ENCODE results near the gene TRAF3. TPM values are rescaled to one million over a fixed set of nuclear protein-coding genes. Genes with fewer than 3 reads are reported as not detected.

TRAF3 gene
- total RNA-seq, 1 donor from 2014 or later, result 5.7 TPM

DNA sequence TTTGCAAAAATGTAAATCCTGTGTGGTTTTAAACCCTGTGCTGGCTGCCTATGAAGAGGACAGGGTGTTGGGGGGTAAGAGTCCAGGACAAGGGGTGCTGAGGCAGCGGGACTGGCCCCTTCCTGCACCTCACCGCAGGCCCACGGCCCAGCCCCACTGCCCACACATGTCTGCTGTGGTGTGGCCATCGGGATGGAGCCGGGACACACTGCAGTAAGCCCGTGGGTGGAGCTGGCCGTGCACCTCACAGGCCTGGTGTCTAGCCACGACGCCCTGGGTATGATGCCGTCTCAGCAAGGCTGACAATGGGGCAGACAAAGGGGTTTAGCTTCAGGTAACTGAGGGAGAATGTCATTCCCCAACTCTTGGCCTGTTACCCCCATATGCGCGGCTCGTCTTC is 164.8 kb downstream of the TRAF3 start:
- Histone ChIP-seq H3K9ac (ENCODE audit: low read depth in 1 of 3, low read length in 3 of 3) (no peak overlapping the region), H3K36me3 (ENCODE audit: control insufficient read depth in 3 of 3, insufficient read depth in 3 of 3, low read length in 3 of 3) (peaks cover 76 to 84% (median 80%) of the 10 kb centered on the region in 3 donors), H3K4me1 (ENCODE audit: control insufficient read depth in 3 of 3, insufficient read depth in 3 of 3, low read length in 3 of 3) (no peaks in the 10 kb centered on the region), H3K9me3 (ENCODE audit: control insufficient read depth in 3 of 3, low read length in 3 of 3) (no peaks in the 10 kb centered on the region), H3K27me3 (ENCODE audit: control insufficient read depth in 3 of 3, insufficient read depth in 3 of 3, low read length in 3 of 3) (no peaks in the 10 kb centered on the region), H3K4me3 (ENCODE audit: low read length in 3 of 3) (no peak overlapping the region), H3K27ac (ENCODE audit: low read depth, low read length) (no peak overlapping the region)

DNA sequence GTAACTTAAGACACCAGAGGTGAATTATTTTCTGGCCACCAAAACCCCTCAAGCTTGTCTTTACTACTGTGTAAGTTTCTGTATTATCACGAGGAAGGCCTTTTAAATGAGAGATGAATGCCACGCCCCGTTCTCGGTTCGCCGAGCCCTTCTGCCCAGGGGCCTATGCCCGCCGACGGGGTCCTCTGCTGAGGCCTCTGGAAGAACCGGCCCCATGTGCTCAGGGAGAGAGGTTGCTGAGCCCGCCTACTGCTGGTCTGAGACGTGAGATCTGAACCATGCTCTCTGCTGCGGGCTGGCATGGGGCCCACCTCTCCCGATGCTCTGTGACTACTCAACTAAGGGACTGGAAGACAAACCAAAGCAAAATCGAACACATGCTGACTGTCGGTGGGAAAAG is 166.2 kb downstream of the TRAF3 start:
- peaks cover 72 to 74% (median 74%) of the 10 kb centered on the region in 3 donors for H3K36me3 ChIP-seq (ENCODE audit: control insufficient read depth in 3 of 3, insufficient read depth in 3 of 3, low read length in 3 of 3)
- H3K27me3 ChIP-seq (ENCODE audit: control insufficient read depth in 3 of 3, insufficient read depth in 3 of 3, low read length in 3 of 3), result no peaks in the 10 kb centered on the region
- no peak overlapping the region for H3K9ac ChIP-seq (ENCODE audit: low read depth in 1 of 3, low read length in 3 of 3)

DNA sequence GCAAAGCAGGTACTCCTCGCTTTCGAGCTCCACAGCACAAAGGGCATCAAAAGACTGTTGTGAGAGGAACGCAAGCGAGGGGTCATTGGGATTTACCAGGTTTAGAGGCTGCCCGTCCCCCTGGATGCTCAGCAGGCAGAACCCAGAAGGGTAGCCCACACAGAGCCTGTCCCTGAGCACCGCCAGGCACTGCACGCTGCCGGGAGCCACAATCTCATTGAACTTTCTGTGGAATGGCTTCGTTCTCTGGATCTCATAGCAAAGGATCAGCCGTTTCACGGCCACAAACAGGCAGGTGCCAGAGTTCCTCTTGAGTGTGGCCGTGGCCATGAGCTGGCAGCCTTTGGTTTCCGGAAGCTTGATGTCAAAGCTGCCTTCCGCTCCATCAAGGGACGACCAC is 166.7 kb downstream of the TRAF3 start:
- no peak overlapping the region for H3K4me3 ChIP-seq (ENCODE audit: low read length in 3 of 3)

More for the DNA sequence above, 166.2 kb downstream of the TRAF3 start:
- H3K9me3 ChIP-seq (ENCODE audit: control insufficient read depth in 3 of 3, low read length in 3 of 3), result no peaks in the 10 kb centered on the region
- no peak overlapping the region for H3K4me3 ChIP-seq (ENCODE audit: low read length in 3 of 3)
- H3K4me1 ChIP-seq (ENCODE audit: control insufficient read depth in 3 of 3, insufficient read depth in 3 of 3, low read length in 3 of 3), result peaks cover 0 to 3% (median 2%) of the 10 kb centered on the region in 3 donors
- H3K27ac ChIP-seq (ENCODE audit: low read depth, low read length), result no peak overlapping the region

DNA sequence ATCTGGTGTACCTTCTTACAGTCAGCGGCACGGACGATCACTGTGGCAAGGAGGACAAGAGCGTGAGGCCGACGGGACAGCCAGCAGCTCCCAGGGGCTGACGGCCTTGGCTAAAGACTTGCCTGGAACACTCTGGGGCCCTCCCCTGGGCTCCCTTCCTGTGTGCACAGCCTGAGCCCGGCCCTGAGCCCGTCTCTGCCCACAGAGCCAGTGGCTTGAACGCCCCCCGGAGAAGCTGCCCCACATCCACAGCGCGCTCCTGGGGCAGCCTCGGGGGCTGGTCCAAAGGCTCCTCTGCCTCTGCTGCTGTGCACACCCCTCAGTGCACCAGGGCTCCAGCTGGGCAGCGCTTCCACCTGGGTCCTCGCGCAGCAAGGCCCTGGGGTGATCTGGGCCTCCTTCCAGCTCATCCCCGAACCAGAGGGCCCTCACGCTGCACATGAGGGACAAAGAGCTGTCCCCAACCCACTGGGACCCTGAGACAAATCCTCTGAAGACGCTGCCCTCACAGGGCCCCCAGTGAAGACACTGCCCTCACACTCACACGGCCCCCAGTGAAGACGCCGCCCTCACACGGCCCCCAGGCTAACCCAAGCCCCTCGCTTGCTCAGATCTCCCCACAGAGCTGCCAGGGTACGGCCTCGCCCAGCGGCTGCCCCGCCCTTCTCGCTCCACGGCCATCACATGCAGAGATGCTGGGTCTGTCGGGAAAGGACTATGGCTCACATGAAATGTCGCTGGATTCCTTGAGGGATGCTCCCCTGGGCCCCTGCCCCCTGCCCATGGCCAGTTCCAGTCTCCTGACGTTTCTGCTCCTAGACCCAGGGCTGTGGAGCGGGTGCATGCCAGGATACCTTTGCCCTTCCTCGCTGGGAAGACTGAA is 167.4 kb downstream of the TRAF3 start:
- H3K9me3 ChIP-seq (ENCODE audit: control insufficient read depth in 3 of 3, low read length in 3 of 3), result no peaks in the 10 kb centered on the region
- no peaks in the 10 kb centered on the region for H3K27me3 ChIP-seq (ENCODE audit: control insufficient read depth in 3 of 3, insufficient read depth in 3 of 3, low read length in 3 of 3)
- peaks cover 71 to 76% (median 74%) of the 10 kb centered on the region in 3 donors for H3K36me3 ChIP-seq (ENCODE audit: control insufficient read depth in 3 of 3, insufficient read depth in 3 of 3, low read length in 3 of 3)

More for the DNA sequence above, 166.7 kb downstream of the TRAF3 start:
- H3K9ac ChIP-seq (ENCODE audit: low read depth in 1 of 3, low read length in 3 of 3), result no peak overlapping the region
- H3K27ac ChIP-seq (ENCODE audit: low read depth, low read length), result no peak overlapping the region
- H3K36me3 ChIP-seq (ENCODE audit: control insufficient read depth in 3 of 3, insufficient read depth in 3 of 3, low read length in 3 of 3), result peaks cover 72 to 76% (median 76%) of the 10 kb centered on the region in 3 donors
- H3K27me3 ChIP-seq (ENCODE audit: control insufficient read depth in 3 of 3, insufficient read depth in 3 of 3, low read length in 3 of 3), result no peaks in the 10 kb centered on the region
- no peaks in the 10 kb centered on the region for H3K9me3 ChIP-seq (ENCODE audit: control insufficient read depth in 3 of 3, low read length in 3 of 3)
- peaks cover 4 to 7% (median 6%) of the 10 kb centered on the region in 3 donors for H3K4me1 ChIP-seq (ENCODE audit: control insufficient read depth in 3 of 3, insufficient read depth in 3 of 3, low read length in 3 of 3)

DNA sequence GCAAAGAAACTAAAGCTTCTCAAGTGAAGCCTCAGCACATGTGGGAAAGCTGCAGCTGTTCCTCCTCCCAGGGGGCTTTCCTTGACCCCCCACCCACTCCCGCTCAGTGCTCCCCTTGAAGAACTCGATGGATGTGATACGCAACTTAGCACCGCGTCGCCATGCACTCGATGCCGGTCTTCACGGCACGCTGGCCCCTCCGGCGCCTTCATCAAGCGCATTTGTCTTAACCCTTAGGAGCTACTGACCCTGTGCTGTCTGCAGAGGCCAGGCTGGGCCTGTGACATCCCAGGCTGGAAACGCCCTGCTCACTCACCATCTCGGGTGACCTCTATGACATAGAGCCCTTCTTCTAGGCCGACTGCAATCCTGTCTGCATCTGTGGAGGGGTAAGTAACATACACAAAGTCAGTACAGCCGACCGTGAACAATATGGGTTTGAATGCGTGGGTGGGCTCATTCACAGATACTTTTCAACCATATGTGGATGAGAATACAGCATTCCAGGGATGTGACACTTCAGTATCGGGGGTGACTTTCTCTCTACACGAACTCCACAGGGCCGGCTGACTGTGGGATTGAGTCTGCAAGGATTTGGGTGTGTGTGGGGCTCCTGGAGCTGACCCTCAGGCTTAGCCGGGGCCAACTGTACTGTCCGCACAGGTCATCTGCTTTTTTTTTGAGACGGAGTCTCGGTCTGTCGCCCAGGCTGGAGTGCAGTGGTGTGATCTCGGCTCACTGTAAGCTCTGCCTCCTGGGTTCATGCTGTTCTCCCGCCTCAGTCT is 168.3 kb downstream of the TRAF3 start:
- Histone ChIP-seq H3K27me3 (ENCODE audit: control insufficient read depth in 3 of 3, insufficient read depth in 3 of 3, low read length in 3 of 3) (no peaks in the 10 kb centered on the region), H3K4me3 (ENCODE audit: low read length in 3 of 3) (no peak overlapping the region), H3K36me3 (ENCODE audit: control insufficient read depth in 3 of 3, insufficient read depth in 3 of 3, low read length in 3 of 3) (peaks cover 74 to 77% (median 74%) of the 10 kb centered on the region in 3 donors)

More for the DNA sequence above, 167.4 kb downstream of the TRAF3 start:
- Histone ChIP-seq H3K27ac (ENCODE audit: low read depth, low read length) (no peak overlapping the region), H3K4me3 (ENCODE audit: low read length in 3 of 3) (no peak overlapping the region), H3K4me1 (ENCODE audit: control insufficient read depth in 3 of 3, insufficient read depth in 3 of 3, low read length in 3 of 3) (peaks cover 12 to 14% (median 13%) of the 10 kb centered on the region in 3 donors), H3K9ac (ENCODE audit: low read depth in 1 of 3, low read length in 3 of 3) (no peak overlapping the region)

DNA sequence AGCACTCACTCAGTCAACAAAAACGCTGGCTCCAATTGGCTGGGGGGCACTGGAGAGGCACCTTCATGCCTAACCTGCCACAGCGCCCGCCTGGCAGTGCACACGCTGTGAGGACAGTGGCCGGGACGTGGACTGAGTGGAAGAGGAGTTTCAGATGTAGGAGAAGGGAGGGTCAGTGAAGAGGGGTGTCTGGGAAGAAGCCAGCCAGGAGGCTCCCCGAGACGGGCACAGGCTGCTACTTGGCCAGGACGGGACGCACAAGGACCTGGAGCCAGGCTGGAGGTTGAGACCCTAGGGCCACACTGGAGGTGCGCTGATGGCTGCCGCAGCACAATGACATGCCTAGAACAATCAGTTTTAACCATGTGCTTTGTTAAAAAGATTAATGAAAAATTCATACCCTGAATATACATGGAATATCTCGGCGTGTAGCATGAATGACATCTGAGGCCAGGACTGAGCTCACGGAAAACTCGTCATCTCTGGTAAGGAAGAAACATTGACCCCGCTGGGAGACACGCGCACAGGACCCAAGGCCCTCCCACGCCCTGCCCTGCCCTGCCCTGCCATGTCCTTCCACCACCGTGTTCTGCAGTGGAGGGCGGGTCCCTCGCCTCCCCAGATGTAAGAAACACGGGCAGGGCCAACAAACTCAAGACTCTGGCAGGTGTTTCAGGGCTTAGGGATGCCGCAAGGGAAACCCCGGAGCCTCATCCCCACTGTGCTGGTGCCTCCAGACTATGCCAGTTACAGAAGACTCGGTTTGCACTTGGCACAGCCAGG is 170.3 kb downstream of the TRAF3 start:
- H3K4me1 ChIP-seq (ENCODE audit: control insufficient read depth in 3 of 3, insufficient read depth in 3 of 3, low read length in 3 of 3), result peaks cover 21 to 24% (median 21%) of the 10 kb centered on the region in 3 donors
- no peaks in the 10 kb centered on the region for H3K27me3 ChIP-seq (ENCODE audit: control insufficient read depth in 3 of 3, insufficient read depth in 3 of 3, low read length in 3 of 3)
- peaks cover 66 to 75% (median 67%) of the 10 kb centered on the region in 3 donors for H3K36me3 ChIP-seq (ENCODE audit: control insufficient read depth in 3 of 3, insufficient read depth in 3 of 3, low read length in 3 of 3)
- no peak overlapping the region for H3K4me3 ChIP-seq (ENCODE audit: low read length in 3 of 3)
- H3K9me3 ChIP-seq (ENCODE audit: control insufficient read depth in 3 of 3, low read length in 3 of 3), result no peaks in the 10 kb centered on the region
- no peak overlapping the region for H3K27ac ChIP-seq (ENCODE audit: low read depth, low read length)
- peak overlapping the region in 1 of 3 donors; percentile 54 for H3K9ac ChIP-seq (ENCODE audit: low read depth in 1 of 3, low read length in 3 of 3)

More for the DNA sequence above, 168.3 kb downstream of the TRAF3 start:
- peaks cover 20 to 23% (median 21%) of the 10 kb centered on the region in 3 donors for H3K4me1 ChIP-seq (ENCODE audit: control insufficient read depth in 3 of 3, insufficient read depth in 3 of 3, low read length in 3 of 3)
- no peak overlapping the region for H3K9ac ChIP-seq (ENCODE audit: low read depth in 1 of 3, low read length in 3 of 3)
- H3K27ac ChIP-seq (ENCODE audit: low read depth, low read length), result no peak overlapping the region
- no peaks in the 10 kb centered on the region for H3K9me3 ChIP-seq (ENCODE audit: control insufficient read depth in 3 of 3, low read length in 3 of 3)

DNA sequence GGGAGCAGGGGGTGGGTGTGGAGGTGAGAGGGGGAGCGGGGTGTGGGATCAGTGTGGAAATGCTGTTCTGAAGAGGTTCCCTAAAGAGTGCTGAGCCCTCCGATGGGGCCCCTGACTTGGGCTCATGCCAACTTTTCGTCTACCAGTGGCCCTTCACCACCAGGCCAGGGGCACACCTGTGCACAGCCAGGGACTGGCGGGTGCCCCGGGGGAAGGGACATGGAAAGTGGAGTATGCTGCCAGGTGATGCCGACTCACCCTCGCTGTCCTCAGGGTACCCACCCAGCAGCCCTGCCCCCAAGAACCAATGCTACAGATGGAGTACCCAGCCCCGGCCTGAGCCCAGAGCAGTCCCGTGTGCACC is 171.4 kb downstream of the TRAF3 start:
- Histone ChIP-seq H3K27ac (ENCODE audit: low read depth, low read length) (peak overlapping the region; percentile 82), H3K27me3 (ENCODE audit: control insufficient read depth in 3 of 3, insufficient read depth in 3 of 3, low read length in 3 of 3) (no peaks in the 10 kb centered on the region), H3K9ac (ENCODE audit: low read depth in 1 of 3, low read length in 3 of 3) (peak overlapping the region; percentile 45 to 64 (median 57)), H3K36me3 (ENCODE audit: control insufficient read depth in 3 of 3, insufficient read depth in 3 of 3, low read length in 3 of 3) (peaks cover 69 to 79% (median 71%) of the 10 kb centered on the region in 3 donors), H3K4me1 (ENCODE audit: control insufficient read depth in 3 of 3, insufficient read depth in 3 of 3, low read length in 3 of 3) (peaks cover 21 to 24% (median 21%) of the 10 kb centered on the region in 3 donors), H3K9me3 (ENCODE audit: control insufficient read depth in 3 of 3, low read length in 3 of 3) (no peaks in the 10 kb centered on the region), H3K4me3 (ENCODE audit: low read length in 3 of 3) (peak overlapping the region in 2 of 3 donors; percentile 24 to 35)

DNA sequence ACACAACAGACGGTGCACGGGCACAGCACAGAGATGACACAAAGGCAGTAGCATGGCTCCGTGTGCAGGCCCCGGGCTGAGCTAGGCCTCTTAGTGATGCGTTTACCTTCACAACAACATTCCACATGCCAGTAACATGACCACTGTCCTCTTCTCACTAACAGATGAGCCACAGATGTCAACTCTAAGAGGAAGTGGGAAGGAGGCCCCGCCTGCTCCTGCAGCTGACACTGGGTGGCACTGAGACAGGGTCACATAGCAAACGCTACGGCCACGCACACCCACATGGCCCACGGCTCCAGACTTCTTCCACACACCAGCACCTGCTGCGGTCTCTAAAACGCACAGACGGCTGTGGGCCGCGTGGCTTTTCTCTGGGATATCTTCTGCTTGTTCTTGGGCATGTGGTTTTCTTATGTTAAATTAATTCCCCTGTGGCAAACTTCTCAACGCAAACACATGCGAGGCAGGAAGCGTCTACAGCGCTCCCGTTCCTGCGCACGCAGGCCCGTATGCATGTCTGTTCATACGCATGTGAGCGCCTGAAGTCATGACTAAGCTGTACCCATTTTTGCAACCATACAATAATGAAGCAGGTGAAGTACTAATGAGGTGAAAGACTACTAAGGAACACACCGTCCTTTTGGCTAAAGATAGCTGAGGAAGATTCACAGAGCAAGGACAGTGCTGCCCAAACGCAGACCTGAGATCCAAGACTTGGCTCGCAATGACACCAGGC is 172.0 kb downstream of the TRAF3 start:
- H3K9me3 ChIP-seq (ENCODE audit: control insufficient read depth in 3 of 3, low read length in 3 of 3), result no peaks in the 10 kb centered on the region
- peak overlapping the region in 2 of 3 donors; percentile 24 to 35 for H3K4me3 ChIP-seq (ENCODE audit: low read length in 3 of 3)
- H3K9ac ChIP-seq (ENCODE audit: low read depth in 1 of 3, low read length in 3 of 3), result peak overlapping the region; percentile 45 to 64 (median 57)
- no peaks in the 10 kb centered on the region for H3K27me3 ChIP-seq (ENCODE audit: control insufficient read depth in 3 of 3, insufficient read depth in 3 of 3, low read length in 3 of 3)
- H3K4me1 ChIP-seq (ENCODE audit: control insufficient read depth in 3 of 3, insufficient read depth in 3 of 3, low read length in 3 of 3), result peaks cover 21 to 24% (median 21%) of the 10 kb centered on the region in 3 donors
- H3K27ac ChIP-seq (ENCODE audit: low read depth, low read length), result peak overlapping the region; percentile 82
- peaks cover 69 to 79% (median 69%) of the 10 kb centered on the region in 3 donors for H3K36me3 ChIP-seq (ENCODE audit: control insufficient read depth in 3 of 3, insufficient read depth in 3 of 3, low read length in 3 of 3)

Data from skeletal muscle tissue (tissue), 4 donors.